HG03095 (cell line): Measurements from ENCODE around the gene CPLX3.

ENCODE experiments used
- ATAC-seq: cut with Tn5 transposase; IDR thresholded peaks from one replicate; pipeline ENCODE4 v1.9.1; 2021; ENCODE audit warnings: moderate library complexity; ENCODE audit not compliant: unreplicated experiment

The CPLX3 gene

DNA sequence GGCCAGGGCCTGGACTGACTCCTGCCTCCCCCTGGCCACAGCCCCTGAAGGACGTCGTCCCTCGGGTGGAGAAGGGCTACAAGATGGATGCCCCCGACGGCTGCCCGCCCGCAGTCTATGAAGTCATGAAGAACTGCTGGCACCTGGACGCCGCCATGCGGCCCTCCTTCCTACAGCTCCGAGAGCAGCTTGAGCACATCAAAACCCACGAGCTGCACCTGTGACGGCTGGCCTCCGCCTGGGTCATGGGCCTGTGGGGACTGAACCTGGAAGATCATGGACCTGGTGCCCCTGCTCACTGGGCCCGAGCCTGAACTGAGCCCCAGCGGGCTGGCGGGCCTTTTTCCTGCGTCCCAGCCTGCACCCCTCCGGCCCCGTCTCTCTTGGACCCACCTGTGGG is 24.1 kb upstream of the CPLX3 start:
- ATAC-seq = no peak

GRCh38 chr15:74802862-74803447 is 23.5 kb upstream of the CPLX3 start:
- ATAC-seq = no peak

DNA sequence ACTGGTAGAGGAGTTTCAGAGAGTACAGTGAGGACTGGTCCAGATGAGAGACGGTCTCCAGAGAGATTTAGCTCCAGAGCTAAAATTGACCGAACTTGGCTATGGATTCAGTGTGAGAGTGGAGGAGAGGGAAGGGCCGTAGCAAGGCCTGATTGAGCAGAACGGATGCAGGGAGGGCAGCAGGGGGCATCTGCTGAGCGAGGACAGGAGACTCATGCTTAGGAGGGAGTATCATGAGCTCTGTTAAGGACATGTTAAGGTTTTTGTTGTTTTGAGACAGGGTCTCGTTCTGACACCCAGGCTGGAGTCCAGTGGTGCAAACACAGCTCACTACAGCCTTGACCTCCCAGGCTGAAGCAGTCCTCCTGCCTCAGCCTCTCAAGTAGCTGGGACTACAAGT is 21.5 kb upstream of the CPLX3 start:
- no peak for ATAC-seq

GRCh38 chr15:74807282-74807681 is 19.1 kb upstream of the CPLX3 start:
- no peak for ATAC-seq

GRCh38 chr15:74808078-74808839 is 18.2 kb upstream of the CPLX3 start:
- ATAC-seq = no peak

DNA sequence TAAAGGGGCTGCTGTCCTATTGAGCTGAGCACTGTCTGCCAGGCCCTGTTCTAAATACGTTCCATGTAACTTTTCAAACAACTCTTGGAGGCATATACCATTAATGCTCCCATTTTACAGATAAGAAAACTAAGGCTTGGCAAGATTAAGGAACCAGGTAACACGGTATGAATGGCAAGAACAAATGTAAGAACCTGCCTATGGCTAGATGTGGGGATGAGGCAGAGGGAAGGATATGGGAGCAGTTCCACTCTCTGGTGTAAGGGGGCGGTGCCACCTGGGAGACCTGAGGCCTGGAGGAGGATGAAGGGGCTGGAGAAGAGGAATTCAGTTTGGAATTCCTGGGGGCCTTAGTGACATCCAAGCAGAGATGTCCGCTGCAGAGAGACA is 17.6 kb upstream of the CPLX3 start:
- no peak for ATAC-seq

DNA sequence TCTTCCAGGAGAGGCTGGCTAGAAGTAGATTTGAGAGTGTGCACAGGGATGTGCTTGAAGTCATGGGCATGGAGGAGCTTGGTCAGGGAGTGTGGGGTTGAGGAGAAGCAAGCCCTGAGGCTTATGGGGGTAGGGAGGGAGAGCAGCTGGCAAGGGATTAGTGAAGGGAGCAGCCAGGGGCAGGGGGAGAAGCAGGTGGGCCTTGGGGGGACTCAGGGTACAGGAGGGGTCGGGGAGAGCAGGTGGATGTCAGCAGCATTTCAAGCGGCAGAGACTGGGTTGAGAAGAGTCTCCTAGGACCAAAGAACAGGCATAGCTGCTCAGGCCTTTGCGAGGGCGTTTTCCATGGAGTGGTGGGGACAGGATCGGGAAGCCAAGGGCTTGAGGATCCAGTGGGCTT is 17.2 kb upstream of the CPLX3 start:
- no peak for ATAC-seq

DNA sequence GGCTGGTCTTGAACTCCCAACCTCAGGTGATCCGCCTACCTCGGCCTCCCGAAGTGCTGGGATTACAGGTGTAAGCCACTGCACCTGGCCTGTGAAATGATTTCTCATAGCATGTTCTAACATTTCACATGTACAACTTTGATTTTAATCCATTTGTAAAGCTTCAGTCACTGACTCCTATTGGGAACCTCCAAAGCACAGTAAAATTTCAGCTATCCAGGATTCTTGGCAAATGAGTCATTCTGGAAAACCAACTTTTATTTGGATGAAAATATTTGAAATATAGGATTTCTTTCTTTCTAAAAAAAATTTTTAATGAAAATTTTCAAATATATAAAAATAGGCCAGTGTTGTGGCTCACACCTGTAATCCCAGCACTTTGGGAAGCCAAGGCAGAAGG is 16.5 kb upstream of the CPLX3 start:
- ATAC-seq = no peak

DNA sequence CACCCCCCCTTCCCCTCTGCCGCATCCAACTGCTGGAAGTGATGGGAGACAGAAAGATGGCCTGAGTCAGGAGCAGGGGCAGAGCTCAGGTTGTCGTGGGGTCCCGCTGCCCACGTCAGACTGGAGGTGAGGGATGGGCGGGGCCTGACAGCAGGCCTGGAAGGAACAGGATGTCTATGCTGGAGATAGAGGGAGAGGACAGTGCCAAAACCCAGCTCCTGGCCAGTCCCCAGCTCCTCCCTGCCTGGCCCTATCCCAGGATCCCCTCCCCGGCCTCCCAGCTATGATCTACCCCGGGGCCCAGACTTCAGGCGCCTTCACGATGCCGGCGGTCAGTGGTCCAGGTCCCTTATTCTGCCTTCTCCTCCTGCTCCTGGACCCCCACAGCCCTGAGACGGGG is 13.9 kb upstream of the CPLX3 start, which contains the start of gene LMAN1L:
Gene LMAN1L, plus strand, starts transcription at position 303 of the 400 bp plus-strand sequence. Its CDS starts 20 bp downstream, at position 323.
- ATAC-seq = no peak

DNA sequence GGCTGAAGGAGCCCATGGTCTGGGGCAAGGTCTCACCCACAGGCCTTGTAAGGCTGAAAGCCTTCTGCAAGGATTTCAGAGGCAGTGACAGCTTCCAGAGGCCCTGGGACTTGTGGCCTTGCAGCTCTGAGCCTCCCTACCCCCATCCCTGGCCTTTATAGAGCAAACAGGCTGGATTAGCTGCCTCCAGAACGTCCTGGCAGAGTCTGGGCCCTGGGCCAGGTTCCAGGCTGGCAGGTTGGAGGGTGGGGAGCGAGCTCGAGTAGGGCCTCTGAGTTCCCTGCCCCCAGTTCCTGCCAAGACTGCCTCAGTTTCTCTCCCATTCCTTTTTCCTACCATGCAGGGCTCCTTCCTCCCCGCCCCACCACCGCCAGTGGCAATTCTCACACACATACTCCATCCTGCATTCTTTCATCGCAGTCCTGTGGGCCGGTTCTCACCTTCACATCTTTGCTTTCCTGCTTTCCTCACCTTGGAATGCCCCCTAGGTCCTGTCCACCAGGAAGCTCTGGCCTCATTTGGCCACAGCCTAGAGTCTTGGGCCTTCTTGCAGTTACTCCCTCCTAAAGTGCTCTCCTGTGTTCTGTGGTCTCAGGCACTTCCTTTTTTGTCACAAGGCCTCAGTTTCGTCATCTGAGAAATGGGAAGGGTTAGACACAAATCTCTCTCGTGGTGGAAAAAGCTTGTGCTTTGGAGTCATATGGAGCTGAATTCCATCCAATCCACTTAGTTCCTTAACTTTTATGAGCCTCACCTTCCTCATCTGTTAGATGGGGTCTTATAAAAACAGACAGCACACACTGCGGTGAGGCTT is 11.1 kb upstream of the CPLX3 start:
- no peak for ATAC-seq

DNA sequence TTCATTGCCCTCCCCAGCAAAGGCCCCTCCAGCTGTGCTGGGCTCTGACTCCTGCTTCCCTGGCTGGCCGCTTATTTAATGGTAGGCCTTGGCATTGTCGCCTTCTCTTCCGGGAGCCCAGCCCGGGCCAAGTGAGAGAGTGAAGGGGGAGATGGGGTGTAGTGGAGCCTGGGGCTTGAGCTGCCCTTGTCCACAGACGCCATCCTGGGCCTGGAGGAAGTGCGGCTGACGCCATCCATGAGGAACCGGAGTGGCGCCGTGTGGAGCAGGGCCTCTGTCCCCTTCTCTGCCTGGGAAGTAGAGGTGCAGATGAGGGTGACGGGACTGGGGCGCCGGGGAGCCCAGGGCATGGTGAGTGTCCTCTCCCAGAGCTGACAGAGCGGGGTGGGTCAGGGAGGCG is 10.5 kb upstream of the CPLX3 start:
- no peak for ATAC-seq

- ATAC-seq = no peak
Observed at GRCh38 chr15:74816624-74817369, 9.6 kb upstream of the CPLX3 start.

DNA sequence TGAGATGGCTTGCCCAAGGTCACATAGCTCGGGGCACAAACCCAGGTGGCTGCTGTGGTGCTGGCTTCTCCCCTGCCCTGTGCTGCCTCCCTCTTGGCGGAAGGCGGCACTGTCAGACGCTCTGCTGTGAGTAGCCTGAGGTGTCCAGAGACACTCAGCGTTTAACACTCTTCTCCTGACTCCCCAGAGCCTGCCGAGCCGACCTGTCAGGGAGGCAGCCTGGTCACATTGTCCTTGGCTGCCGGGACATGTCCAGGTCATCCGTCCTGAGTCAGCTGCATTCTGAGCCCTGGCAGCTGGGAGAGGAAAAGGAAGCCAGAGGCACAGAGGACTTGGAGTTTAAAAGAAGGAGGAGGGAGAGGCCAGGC is 9.1 kb upstream of the CPLX3 start:
- no peak for ATAC-seq

DNA sequence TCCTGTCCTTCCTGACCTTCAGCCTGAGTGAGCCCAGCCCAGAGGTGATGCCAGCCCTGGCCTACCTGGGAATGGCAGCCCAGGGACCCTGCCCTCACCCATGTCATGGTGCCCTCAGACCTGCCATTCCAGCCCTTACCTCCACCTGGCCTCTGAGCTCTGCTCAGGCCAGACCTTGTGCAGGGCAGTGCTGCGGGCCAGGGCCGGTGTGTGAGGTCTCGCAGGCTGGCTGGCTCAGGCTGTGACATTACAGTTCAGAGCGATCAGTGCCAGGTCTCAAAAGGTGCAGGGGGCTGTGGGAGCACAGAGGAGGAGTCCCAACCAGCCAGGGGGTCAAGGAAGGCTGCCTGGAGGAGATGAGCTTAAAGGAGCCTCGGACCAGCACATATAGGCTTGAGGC is 6.4 kb upstream of the CPLX3 start:
- ATAC-seq = no peak

DNA sequence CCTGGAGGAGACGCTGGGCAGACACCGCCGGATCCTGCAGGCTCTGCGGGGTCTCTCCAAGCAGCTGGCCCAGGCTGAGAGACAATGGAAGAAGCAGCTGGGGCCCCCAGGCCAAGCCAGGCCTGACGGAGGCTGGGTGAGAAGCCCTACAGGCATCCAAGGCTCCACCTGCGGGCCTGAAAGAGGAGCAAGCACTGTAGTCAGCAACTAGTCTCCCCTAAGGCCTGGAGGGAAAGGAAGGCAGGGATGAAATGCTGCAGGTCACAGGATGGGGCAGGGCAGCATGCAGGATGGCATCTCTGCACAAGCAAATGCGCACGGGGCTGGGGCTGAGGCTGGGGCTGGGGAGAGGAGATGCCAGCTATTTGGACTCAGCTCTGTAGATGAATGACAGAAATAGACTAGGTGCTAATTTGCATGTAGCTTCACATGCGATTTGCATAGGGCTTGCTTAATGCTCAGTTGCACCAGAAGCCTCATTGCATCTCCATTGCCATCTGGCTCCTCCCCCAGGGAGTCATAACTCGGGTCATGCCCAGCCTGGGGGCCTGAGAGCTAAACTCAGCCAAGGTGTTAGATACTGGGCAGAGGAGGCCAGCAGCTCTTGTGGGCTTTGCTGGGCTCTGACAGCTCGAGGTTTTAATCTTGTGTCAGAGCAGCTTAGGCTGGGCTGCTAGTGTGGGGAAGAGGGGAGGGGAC is 5.2 kb upstream of the CPLX3 start:
- peak; percentile 55 for ATAC-seq

GRCh38 chr15:74821790-74822158 is 4.7 kb upstream of the CPLX3 start:
- ATAC-seq = no peak

DNA sequence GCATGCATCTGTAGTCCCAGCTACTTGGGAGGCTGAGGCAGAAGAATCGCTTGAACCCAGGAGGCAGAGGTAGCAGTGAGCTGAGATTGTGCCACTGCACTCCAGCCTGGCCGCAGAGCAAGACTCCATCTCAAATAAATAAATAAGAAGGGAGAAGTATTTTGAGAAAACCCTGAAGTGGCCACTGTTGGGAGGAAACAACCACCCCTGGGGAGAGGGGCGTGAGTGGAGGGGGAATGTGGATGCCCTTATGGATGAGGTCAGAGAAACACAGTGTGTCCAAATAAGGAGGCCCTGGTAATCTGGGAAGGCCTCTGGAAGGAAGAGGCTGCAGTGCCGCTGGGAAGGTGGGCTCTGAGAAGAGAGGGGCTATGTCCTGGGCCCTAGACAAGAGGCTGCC is 4.2 kb upstream of the CPLX3 start:
- no peak for ATAC-seq

GRCh38 chr15:74823324-74823723 is 3.1 kb upstream of the CPLX3 start:
- no peak for ATAC-seq

DNA sequence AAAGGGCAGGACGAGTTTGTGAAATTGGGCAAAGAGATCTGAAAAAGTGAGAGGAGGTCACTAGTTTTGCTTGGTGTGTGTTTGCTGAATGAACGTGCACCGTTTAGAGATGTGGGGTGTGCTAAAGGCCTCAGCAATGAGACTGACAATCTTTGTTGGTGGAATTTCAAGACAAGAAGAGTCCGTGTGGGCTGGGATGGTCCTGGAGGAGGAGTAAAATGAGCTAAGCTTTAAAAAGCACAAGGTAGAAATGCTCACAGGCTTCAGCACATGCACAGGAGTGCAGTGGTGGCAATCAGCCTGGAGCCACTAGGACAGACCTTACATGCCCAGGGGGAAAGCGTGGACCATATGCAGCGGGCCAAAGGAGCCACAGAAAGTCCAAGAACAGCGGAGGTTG is 1.5 kb upstream of the CPLX3 start:
- no peak for ATAC-seq

DNA sequence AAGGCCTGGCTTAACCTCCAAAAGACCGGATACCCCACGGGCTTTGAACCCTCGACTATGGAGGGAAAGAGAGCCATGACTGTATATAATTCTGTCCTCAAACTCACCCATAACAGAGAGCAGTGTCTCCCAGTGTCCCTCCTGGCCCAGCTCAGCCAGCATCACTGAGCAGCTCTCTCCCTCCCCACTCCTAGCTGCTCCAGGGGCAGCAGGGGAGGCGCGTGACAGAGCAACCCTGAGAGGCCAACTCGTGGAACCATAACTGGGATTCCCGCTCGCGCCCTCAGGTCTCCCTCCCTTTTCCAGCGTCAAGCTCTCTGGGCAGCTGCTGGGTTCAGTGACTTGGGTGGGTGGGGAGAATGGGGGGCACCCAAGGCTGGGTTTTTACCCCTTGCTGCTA is 561 bp upstream of the CPLX3 start:
- ATAC-seq = no peak

DNA sequence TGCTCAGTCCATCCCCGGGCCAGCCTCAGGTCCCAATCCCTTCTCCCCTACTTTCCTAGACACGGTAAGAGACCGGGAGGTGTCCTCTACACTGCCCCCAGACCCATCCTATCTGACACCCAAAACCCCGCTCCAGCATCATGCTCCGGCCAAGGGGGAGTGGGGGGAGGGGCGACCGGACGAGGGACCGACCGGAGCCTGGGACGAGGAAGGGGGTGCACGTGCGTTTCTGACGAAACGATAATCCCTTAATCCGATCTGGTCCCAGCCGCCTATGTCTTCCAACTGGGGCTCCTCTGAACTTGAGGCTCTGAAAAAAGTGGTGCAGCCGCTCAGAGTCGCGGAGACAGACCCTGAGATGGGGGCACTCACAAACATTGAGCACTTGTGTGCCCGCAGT is 494 bp downstream of the CPLX3 start:
- ATAC-seq = no peak
